ENCODE results near the gene EIF4G3.

EIF4G3 gene

DNA sequence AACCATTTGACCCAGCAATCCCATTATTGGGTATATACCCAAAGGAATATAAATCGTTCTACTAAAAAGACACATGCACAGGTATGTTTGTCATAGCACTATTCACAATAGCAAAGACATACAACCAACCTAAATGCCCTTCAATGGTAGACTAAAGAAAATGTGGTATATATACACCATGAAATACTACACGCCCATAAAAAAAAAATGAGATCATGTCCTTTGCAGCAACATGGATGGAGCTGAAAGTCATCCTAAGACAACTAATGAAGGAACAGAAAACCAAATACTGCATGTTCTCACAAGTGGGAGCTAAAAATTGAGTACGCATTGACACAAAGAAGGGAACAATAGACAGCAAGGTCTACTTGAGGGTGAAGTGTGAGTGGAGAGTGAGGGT, 72.0 kb downstream of the EIF4G3 start:
- Histone ChIP-seq H3K4me2 (no peak overlapping the region), H3K27me3 (ENCODE audit: insufficient read depth, low read depth) (no peaks in the 10 kb centered on the region), H2AFZ (ENCODE audit: low read depth) (no peak overlapping the region), H3K4me3 (IDR thresholded peaks at IDR 0.05; ENCODE audit: insufficient read depth, low read depth, low read length) (no peak overlapping the region), H3K27ac (no peak overlapping the region), H3K4me1 (ENCODE audit: low read depth, poor library complexity, severe bottlenecking) (no peaks in the 10 kb centered on the region), H3K9ac (no peak overlapping the region), H4K20me1 (ENCODE audit: insufficient read depth) (no peaks in the 10 kb centered on the region), H3K36me3 (ENCODE audit: insufficient read depth) (no peaks in the 10 kb centered on the region), H3K79me2 (ENCODE audit: insufficient read depth, low read depth) (no peaks in the 10 kb centered on the region)
- TF ChIP-seq, protein P1, sequence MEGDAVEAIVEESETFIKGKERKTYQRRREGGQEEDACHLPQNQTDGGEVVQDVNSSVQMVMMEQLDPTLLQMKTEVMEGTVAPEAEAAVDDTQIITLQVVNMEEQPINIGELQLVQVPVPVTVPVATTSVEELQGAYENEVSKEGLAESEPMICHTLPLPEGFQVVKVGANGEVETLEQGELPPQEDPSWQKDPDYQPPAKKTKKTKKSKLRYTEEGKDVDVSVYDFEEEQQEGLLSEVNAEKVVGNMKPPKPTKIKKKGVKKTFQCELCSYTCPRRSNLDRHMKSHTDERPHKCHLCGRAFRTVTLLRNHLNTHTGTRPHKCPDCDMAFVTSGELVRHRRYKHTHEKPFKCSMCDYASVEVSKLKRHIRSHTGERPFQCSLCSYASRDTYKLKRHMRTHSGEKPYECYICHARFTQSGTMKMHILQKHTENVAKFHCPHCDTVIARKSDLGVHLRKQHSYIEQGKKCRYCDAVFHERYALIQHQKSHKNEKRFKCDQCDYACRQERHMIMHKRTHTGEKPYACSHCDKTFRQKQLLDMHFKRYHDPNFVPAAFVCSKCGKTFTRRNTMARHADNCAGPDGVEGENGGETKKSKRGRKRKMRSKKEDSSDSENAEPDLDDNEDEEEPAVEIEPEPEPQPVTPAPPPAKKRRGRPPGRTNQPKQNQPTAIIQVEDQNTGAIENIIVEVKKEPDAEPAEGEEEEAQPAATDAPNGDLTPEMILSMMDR (conservative IDR thresholded peaks at IDR 0.05; ENCODE audit: low read depth, low read length), result no peak

DNA sequence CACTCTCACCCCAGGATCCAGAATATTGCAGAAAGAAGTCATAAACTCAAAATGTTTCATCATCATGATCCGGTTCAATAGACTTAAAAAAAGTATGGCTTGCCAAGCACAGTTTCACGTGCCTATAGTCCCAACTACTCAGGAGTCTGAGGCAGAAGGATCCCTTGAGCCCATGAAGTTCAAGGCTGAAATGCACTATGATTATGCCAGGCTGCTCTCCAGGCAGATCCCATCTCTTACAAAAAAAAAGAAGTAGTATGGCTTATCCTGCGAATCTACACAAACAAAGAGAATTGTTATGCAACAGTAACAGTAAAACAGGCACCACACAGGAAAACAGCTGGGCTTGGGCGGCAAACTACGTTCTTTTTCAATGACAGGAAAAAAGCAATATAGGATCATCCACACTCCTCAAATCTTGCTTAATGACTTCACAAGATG, 76.2 kb downstream of the EIF4G3 start:
- Histone ChIP-seq H3K4me2 (no peak overlapping the region), H3K27me3 (ENCODE audit: insufficient read depth, low read depth) (no peaks in the 10 kb centered on the region), H2AFZ (ENCODE audit: low read depth) (no peak overlapping the region), H3K4me3 (IDR thresholded peaks at IDR 0.05; ENCODE audit: insufficient read depth, low read depth, low read length) (no peak overlapping the region), H3K36me3 (ENCODE audit: insufficient read depth) (no peaks in the 10 kb centered on the region), H4K20me1 (ENCODE audit: insufficient read depth) (no peaks in the 10 kb centered on the region), H3K4me1 (ENCODE audit: low read depth, poor library complexity, severe bottlenecking) (no peaks in the 10 kb centered on the region), H3K27ac (no peak overlapping the region), H3K9ac (no peak overlapping the region), H3K79me2 (ENCODE audit: insufficient read depth, low read depth) (no peaks in the 10 kb centered on the region)
- TF ChIP-seq, protein P1 (conservative IDR thresholded peaks at IDR 0.05; ENCODE audit: low read depth, low read length), result no peak

DNA sequence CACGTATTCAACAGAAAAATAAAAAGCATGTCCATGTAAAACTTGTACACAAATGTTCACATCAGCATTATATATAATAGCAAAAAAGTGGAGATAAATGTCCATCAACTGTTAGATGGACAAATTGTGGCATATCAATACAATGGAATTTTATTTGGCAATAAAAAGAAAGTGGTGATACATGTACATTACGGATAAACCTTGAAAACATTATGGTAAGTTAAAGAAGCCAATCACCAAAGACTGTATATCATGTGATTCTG, 76.9 kb downstream of the EIF4G3 start:
- Histone ChIP-seq H3K4me2 (no peak overlapping the region), H3K27ac (no peak overlapping the region), H3K4me3 (IDR thresholded peaks at IDR 0.05; ENCODE audit: insufficient read depth, low read depth, low read length) (no peak overlapping the region), H3K27me3 (ENCODE audit: insufficient read depth, low read depth) (no peaks in the 10 kb centered on the region), H3K4me1 (ENCODE audit: low read depth, poor library complexity, severe bottlenecking) (no peaks in the 10 kb centered on the region), H3K79me2 (ENCODE audit: insufficient read depth, low read depth) (no peaks in the 10 kb centered on the region), H2AFZ (ENCODE audit: low read depth) (no peak overlapping the region), H3K9ac (no peak overlapping the region), H4K20me1 (ENCODE audit: insufficient read depth) (no peaks in the 10 kb centered on the region), H3K36me3 (ENCODE audit: insufficient read depth) (no peaks in the 10 kb centered on the region)
- TF ChIP-seq, protein P1 (conservative IDR thresholded peaks at IDR 0.05; ENCODE audit: low read depth, low read length), result no peak

DNA sequence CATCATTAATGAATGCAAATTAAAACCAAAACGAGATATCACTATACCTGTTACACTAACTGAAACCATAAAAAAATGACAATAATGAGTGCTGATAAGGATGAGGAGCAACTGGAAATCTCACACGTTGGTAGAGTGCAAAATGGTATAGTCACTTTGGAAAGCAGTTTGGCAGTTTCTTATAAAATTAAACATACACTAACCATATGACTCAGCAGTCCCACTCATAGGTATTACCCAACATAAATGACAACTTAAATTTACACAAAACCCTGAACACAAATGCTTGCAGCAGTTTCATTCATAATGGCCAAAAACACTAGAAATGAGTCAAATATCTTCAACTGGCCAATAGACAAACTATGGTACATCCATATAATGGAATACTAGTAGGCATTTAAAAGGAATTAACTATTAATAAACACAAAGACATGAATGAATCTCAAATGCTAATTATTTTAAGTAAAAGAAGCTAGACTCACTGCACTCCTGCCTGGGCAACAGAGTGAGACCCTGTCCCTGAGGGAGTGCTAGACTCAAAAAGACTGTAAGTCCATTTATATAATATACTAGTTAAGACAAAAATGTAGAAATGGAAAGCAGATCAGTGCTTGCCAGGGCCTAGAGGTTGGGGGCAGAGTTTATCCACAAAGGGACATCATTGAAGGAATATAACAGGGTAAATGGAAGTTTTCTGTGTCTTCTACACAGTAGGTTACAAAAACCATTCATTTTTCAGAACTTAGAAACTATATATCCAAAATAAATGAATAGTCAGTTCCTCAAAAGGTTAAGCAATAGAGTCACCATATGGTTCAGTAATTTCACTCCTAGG, 77.4 kb downstream of the EIF4G3 start:
- Histone ChIP-seq H3K4me2 (no peak overlapping the region), H3K9ac (no peak overlapping the region), H3K27ac (no peak overlapping the region), H3K27me3 (ENCODE audit: insufficient read depth, low read depth) (no peaks in the 10 kb centered on the region), H4K20me1 (ENCODE audit: insufficient read depth) (no peaks in the 10 kb centered on the region), H3K36me3 (ENCODE audit: insufficient read depth) (no peaks in the 10 kb centered on the region), H3K4me1 (ENCODE audit: low read depth, poor library complexity, severe bottlenecking) (no peaks in the 10 kb centered on the region), H2AFZ (ENCODE audit: low read depth) (no peak overlapping the region), H3K79me2 (ENCODE audit: insufficient read depth, low read depth) (no peaks in the 10 kb centered on the region), H3K4me3 (IDR thresholded peaks at IDR 0.05; ENCODE audit: insufficient read depth, low read depth, low read length) (no peak overlapping the region)
- TF ChIP-seq, protein P1 (conservative IDR thresholded peaks at IDR 0.05; ENCODE audit: low read depth, low read length), result no peak
